DOHH2 (cell line): Measurements from ENCODE around the gene HTR1A.

Source experiments
- H3F3A ChIP-seq: fragments of 200-600 bp; sonication (generic), shearing (Covaris generic); 2 replicates; pipeline ENCODE4 v1.6.0; 2016; ENCODE audit warnings: antibody characterized with exemption, mild to moderate bottlenecking; ENCODE audit not compliant: control insufficient read depth, insufficient read depth
- H3K27ac ChIP-seq: fragments of 200-600 bp; sonication (generic); 2 replicates; pipeline ENCODE4 v1.5.1; 2014; ENCODE audit warnings: low read depth, mild to moderate bottlenecking, low read length, moderate library complexity
- H3K27me3 ChIP-seq: fragments of 200-600 bp; sonication (generic); 2 replicates; pipeline ENCODE4 v1.6.1; 2014; ENCODE audit warnings: mild to moderate bottlenecking, low read length, mixed read lengths; ENCODE audit not compliant: control insufficient read depth
- H3K36me3 ChIP-seq: fragments of 200-600 bp; sonication (generic); 2 replicates; pipeline ENCODE4 v1.6.1; 2014; ENCODE audit warnings: mild to moderate bottlenecking, low read length, moderate library complexity, mixed read lengths; ENCODE audit not compliant: control insufficient read depth
- H3K4me1 ChIP-seq: fragments of 200-600 bp; sonication (generic); 2 replicates; pipeline ENCODE4 v1.6.1; 2014; ENCODE audit warnings: mild to moderate bottlenecking, low read length, mixed read lengths; ENCODE audit not compliant: control insufficient read depth
- H3K4me2 ChIP-seq: fragments of 200-600 bp; sonication (generic); 2 replicates; pipeline ENCODE4 v1.6.0; 2014; ENCODE audit warnings: mild to moderate bottlenecking, low read length, moderate library complexity
- H3K4me3 ChIP-seq: fragments of 200-600 bp; sonication (generic); 2 replicates; pipeline ENCODE4 v1.5.1; 2014; ENCODE audit warnings: mild to moderate bottlenecking, low read length, mixed read lengths
- H3K79me2 ChIP-seq: fragments of 200-600 bp; sonication (generic); 2 replicates; pipeline ENCODE4 v1.6.1; 2014; ENCODE audit warnings: mild to moderate bottlenecking, low read length, mixed read lengths; ENCODE audit not compliant: control insufficient read depth
- H3K9me2 ChIP-seq: fragments of 200-600 bp; sonication (generic); replicated peaks from 2 replicates; pipeline ENCODE4 v1.6.1; 2014; ENCODE audit warnings: mild to moderate bottlenecking, low read length, mixed read lengths; ENCODE audit not compliant: control insufficient read depth
- H3K9me3 ChIP-seq: fragments of 200-600 bp; sonication (generic); 2 replicates; pipeline ENCODE4 v1.6.1; 2014; ENCODE audit warnings: antibody characterized with exemption, low read length, mixed read lengths; ENCODE audit not compliant: control insufficient read depth, insufficient read depth
- H4K20me1 ChIP-seq: fragments of 200-600 bp; sonication (generic); 2 replicates; pipeline ENCODE4 v1.6.0; 2014; ENCODE audit warnings: low read depth, mild to moderate bottlenecking, antibody characterized with exemption, low read length, moderate library complexity; ENCODE audit not compliant: control insufficient read depth, insufficient read depth
- CTCF ChIP-seq: fragments of 200-600 bp; sonication (generic); IDR thresholded peaks from one replicate; pipeline ENCODE4 v1.5.1; 2014; ENCODE audit warnings: antibody characterized with exemption, mild to moderate bottlenecking, low read depth, low read length; ENCODE audit not compliant: poor library complexity, severe bottlenecking
- EZH2phosphoT487 ChIP-seq: fragments of 200-600 bp; sonication (generic); IDR thresholded peaks from 2 replicates; pipeline ENCODE4 v1.6.1; 2017; ENCODE audit warnings: borderline replicate concordance, mild to moderate bottlenecking, antibody characterized with exemption, low read length, moderate library complexity, mixed read lengths

The HTR1A gene

GRCh38 chr5:63935103-63935502 is 27.1 kb downstream of the HTR1A start:
- H4K20me1 ChIP-seq = no peaks in the 10 kb centered on the region
- no peak overlapping the region for H3K4me2 ChIP-seq
- no peaks in the 10 kb centered on the region for H3K27me3 ChIP-seq
- no peak overlapping the region for H3K4me3 ChIP-seq
- H3K9me3 ChIP-seq = no peaks in the 10 kb centered on the region
- TF ChIP-seq EZH2phosphoT487 = no peak
- no peak for TF ChIP-seq CTCF
- H3K79me2 ChIP-seq = no peaks in the 10 kb centered on the region
- no peaks in the 10 kb centered on the region for H3K36me3 ChIP-seq
- H3K27ac ChIP-seq = no peak overlapping the region
- no peaks in the 10 kb centered on the region for H3F3A ChIP-seq
- H3K9me2 ChIP-seq = no peaks in the 10 kb centered on the region
- H3K4me1 ChIP-seq = no peaks in the 10 kb centered on the region

GRCh38 chr5:63931836-63932235 is 30.4 kb downstream of the HTR1A start:
- Histone ChIP-seq H3K4me1 (no peaks in the 10 kb centered on the region), H4K20me1 (no peaks in the 10 kb centered on the region), H3F3A (no peaks in the 10 kb centered on the region), H3K9me2 (no peaks in the 10 kb centered on the region), H3K36me3 (no peaks in the 10 kb centered on the region), H3K4me2 (no peak overlapping the region), H3K27ac (no peak overlapping the region), H3K4me3 (no peak overlapping the region), H3K79me2 (no peaks in the 10 kb centered on the region), H3K9me3 (no peaks in the 10 kb centered on the region), H3K27me3 (no peaks in the 10 kb centered on the region)
- TF ChIP-seq EZH2phosphoT487 = no peak
- no peak for TF ChIP-seq CTCF

GRCh38 chr5:63928451-63928850 is 33.8 kb downstream of the HTR1A start:
- Histone ChIP-seq H3F3A (no peaks in the 10 kb centered on the region), H3K79me2 (no peaks in the 10 kb centered on the region), H4K20me1 (no peaks in the 10 kb centered on the region), H3K36me3 (no peaks in the 10 kb centered on the region), H3K4me1 (no peaks in the 10 kb centered on the region), H3K9me2 (no peaks in the 10 kb centered on the region), H3K4me2 (no peak overlapping the region), H3K9me3 (no peaks in the 10 kb centered on the region; the same call in 1 of the 2 replicates), H3K27ac (no peak overlapping the region), H3K27me3 (no peaks in the 10 kb centered on the region), H3K4me3 (no peak overlapping the region)
- TF ChIP-seq CTCF = no peak
- no peak for TF ChIP-seq EZH2phosphoT487

- no peak for TF ChIP-seq EZH2phosphoT487
- H3K9me3 ChIP-seq = no peaks in the 10 kb centered on the region; the same call in 1 of the 2 replicates
- no peak overlapping the region for H3K4me3 ChIP-seq
These were observed 38.3 kb downstream of the HTR1A start for GRCh38 chr5:63923914-63924313.

More at GRCh38 chr5:63923914-63924313, 38.3 kb downstream of the HTR1A start:
- Histone ChIP-seq H3K4me1 (no peaks in the 10 kb centered on the region), H3K79me2 (no peaks in the 10 kb centered on the region), H3K27me3 (no peaks in the 10 kb centered on the region), H3K9me2 (no peaks in the 10 kb centered on the region), H3K27ac (no peak overlapping the region), H3K4me2 (no peak overlapping the region), H4K20me1 (no peaks in the 10 kb centered on the region), H3K36me3 (no peaks in the 10 kb centered on the region), H3F3A (no peaks in the 10 kb centered on the region)
